Stimulated activated CD4-positive, alpha-beta T cell treated with anti-CD3 and anti-CD28 coated beads, Interleukin-15, amount 100 ng/mL, for 48 hours (primary cell): ENCODE measurements around the gene ADAMTS12.

Experiments used
- DNase-seq, 2 donors: peaks; one replicate each; pipeline ENCODE4 v3.0.0-alpha.2; 2020; ENCODE audit warnings: low read depth in 2 of 2

The ADAMTS12 gene

GRCh38 chr5:33711094-33711679 lies 180.6 kb downstream of the ADAMTS12 start:
- DNase-seq, result no peak

DNA sequence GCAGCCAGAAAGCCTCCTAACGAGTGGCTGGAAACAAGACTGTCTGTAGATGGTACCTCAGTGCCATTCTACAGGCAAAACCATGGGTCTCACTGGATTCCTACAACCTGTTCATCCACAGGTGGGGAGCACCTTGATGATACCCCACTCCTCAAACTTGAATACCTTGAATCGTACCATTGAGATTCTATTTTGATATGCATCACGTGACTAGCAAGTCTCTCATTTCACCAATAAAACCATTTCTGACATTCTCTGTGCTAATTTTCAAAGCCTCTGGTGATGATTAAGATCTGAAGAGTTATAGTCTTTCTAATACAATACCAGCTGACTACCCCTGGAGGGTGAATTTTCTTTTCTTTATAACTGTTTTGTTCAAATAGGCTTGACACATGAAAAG lies 188.9 kb downstream of the ADAMTS12 start:
- DNase-seq, result no peak

- no peak for DNase-seq
Observed at GRCh38 chr5:33701951-33702350, 189.8 kb downstream of the ADAMTS12 start.

GRCh38 chr5:33701251-33701650 lies 190.5 kb downstream of the ADAMTS12 start:
- no peak for DNase-seq

GRCh38 chr5:33696411-33696810 lies 195.4 kb downstream of the ADAMTS12 start:
- no peak for DNase-seq

- DNase-seq, result no peak
Observed at GRCh38 chr5:33692980-33693379, 198.8 kb downstream of the ADAMTS12 start.

DNA sequence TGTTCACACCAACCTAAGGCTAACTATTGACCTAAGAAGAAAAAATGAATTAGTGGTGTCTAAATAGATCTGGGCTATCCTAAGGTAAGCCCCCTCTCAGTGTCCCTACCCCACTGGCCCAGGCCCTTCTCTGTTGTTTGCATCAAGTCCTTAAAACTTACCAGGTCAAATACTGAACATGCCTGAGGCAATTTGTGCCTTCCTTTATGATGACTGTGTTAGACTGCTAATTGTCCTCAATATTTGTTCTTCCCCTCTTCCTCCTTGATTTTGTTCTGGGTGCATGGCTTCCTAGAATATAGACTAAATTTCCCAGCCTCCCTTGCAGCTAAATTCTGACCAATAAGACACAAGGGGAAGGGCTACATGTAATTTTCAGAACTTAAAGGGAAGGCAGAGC lies 199.9 kb downstream of the ADAMTS12 start:
- DNase-seq, result no peak

DNA sequence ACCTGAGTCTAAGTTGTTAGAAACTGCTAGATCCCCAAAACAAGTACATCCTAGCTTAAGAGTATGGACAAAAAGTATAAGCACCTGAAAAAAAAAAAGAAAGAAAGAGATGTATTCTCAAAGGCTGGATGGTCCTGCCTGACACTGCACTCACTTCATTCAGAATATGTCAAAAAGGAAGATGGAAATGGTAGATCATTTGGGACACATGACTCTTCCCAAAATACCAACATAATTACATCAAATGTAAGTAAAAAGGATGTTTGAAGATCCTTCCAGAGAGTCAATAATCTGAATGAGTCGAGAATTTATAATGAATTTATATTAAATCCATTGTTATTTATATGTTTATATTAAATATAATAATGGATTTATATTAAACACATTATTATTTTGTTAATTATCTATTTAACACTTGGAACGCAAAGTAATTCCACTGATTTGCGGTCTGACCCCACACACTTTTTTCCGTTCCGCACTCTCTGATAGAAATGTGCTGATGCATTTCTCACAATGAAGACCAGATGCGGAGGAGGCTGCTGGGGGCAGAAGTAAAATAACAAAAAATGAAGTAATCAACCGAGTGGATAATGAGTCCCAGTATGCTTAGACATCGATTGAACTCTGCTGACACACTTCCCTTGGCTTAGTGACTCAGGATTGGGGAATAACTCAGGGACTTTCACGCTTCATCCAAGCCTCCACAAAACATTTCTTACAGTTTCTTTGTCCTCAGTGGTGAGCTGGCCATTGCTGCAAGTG lies 201.2 kb downstream of the ADAMTS12 start:
- no peak for DNase-seq

- DNase-seq, result no peak
Observed at GRCh38 chr5:33688526-33688925, 203.3 kb downstream of the ADAMTS12 start.

DNA sequence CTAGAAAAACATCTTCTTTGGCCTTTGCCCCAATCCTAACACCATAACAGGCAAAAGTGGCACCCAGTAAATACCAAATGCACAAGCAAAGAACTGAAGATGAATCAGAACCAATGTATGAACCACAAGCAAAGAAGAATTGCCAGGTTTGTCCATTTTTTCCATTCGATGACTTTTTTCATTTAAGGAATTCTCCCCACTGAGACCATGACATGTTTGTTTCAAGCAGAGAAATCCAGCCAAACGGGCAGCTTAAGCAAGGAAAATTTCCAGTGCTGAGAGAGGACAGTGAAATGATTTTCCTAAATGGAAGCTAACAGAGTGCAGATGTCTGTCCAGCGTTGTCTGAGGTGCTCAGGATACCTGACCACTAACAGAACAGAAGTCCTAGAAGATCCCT lies 203.7 kb downstream of the ADAMTS12 start:
- no peak for DNase-seq

DNA sequence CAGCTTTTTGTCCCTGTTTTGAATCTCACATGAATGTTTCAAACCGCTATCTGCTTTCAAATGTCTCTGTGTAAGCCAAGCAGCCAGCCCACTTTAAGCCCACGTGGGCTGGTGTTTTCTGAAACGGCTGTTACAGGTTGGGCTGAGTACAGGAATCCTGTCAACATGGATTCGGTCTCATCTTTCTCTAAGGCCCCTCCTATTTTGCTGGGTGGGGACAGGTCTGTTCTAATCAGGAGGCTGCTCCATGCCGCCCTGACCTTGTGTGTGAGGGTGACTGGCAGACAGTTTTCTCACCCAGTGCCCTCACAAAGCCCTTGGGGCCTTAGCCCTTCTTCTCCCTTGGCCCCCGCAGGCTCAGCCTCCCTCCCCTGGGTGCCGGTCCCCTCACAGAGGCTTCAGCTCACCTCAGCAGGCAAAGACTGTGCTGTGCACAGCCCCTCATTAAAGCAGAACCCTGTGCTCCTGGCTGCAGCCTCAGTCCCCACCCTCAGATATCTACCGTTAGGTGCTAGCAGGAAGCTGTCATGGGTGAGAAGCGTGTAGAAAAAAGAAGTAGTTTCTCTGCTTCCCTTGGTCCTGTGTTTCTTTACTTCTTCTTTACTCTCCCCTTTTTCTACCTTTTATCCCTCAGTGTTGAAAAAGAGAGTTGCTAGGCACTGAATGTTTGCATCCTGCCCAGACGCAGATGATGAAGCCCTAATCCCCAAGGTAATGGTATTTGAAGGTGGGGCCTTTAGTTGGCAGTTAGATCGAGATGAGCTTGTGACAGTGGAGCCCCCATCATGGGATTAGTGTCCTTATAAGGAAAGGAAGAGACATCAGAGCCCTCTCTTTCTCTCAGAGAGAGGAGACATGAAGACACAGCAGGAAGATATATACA lies 205.7 kb downstream of the ADAMTS12 start:
- DNase-seq, result no peak

GRCh38 chr5:33684496-33685159 lies 207.2 kb downstream of the ADAMTS12 start:
- no peak for DNase-seq

GRCh38 chr5:33679791-33680190 lies 212.0 kb downstream of the ADAMTS12 start:
- no peak for DNase-seq

GRCh38 chr5:33675958-33676464 lies 215.8 kb downstream of the ADAMTS12 start:
- DNase-seq, result no peak

DNA sequence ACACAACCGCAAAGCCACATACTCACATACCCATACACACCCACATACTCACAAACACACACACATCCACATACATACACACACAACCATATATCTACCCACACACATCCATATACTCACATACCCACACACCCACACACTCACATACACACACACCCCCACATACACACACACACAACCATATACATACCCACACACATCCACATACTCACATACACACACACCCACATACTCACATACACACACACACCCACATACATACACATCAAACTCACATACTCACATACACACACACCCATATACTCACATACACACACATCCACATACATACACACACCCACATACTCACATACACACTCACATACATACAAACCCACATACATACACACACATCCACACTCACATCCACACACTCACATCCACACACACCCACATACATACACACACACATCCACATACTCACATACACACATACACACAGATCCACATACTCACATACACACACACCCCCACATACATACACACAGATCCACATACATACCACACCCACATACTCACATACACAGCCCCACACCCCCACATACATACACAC lies 220.0 kb downstream of the ADAMTS12 start:
- DNase-seq, result no peak

DNA sequence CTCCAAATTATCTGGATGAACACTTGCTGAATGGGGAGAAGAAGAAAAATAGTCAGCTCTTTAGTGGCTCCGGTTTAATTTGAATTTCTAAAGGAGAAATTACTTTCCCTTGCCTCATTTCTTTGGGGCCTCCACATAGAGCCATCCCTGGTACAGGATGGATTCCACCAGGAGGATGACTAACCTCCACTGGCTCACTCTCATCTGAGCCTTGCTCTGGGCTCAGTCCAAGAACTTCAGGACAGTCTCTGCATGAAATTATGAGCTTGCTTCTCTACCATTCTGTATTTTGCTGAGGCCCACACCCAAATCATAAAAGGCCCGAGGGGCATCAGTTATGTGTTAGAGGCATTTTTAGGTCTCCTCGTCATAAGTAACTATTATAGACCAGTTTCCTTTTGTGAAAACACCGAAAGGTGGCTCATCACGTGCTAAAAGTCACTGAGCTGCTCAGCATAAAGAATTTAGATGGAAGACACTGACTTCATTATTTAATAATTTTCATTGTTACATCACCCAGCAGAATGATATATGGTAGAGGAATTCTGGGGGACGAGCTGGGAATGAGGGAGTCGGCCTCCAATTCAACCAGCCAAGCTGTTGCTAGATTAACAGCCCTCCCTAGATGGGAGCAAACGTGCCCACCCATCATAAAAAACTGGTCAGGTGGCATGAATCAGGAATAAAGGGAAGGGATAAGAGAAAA lies 228.9 kb downstream of the ADAMTS12 start:
- DNase-seq, result no peak

DNA sequence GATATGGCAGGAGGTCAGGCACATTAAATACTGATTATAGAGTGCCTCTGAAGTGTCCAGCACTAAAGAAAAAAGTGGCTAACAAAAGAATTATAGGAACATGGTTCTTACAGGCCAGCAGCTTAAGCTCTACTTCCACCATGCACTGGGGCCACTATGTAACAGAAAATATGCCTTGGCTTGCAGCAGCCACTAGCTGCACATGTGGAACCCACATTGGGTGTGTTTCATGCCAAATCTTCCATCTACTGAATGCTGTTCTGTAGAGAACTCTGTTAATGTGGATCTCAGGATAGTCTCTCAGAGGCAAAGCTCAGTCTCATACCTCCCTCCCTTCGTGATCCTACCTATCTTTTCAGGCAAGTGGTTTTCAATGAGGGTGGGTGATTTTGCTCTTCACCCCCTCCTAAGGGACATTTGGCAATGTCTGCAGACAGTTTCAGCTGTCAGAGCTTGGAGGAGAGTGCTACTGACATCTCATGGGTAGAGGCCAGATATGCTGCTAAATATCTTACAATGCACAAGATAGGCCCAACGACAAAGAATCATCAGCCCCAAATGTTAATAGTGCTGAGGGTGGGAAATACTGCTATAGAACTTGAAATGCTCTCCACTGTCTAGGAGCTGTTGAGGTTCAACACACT lies 232.1 kb downstream of the ADAMTS12 start:
- no peak for DNase-seq

GRCh38 chr5:33657804-33658440 lies 233.9 kb downstream of the ADAMTS12 start:
- DNase-seq, result no peak

- no peak for DNase-seq
Observed at GRCh38 chr5:33657176-33657575, 234.6 kb downstream of the ADAMTS12 start.

DNA sequence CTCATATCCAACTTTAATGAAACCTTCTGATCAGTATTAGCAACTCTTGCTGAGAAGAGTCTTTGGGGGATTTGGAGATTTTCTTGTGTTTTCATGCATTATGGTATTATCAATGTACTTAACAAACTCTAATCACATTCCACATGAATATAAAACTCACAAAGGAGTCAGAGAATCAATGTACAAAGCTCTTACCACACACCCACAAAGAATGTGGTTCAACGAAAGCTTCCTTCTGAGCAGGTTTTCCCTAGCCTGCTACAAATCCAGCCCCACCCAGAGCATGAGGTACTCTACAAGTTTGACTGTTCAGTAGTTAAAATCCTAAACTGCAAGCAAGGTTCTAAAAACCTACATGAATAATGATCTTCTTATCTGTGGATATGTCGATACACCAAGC lies 240.9 kb downstream of the ADAMTS12 start:
- DNase-seq, result no peak
